ENCODE results near the gene EXOC3.
A peak's percentile ranks its signal among the peaks of the same experiment; 100 is the strongest.
"Not testable (repeated sequence)": the region's sequence is repeated elsewhere in the genome, so short reads cannot be mapped to it uniquely, and the experiment has no call there.

EXOC3 gene

DNA sequence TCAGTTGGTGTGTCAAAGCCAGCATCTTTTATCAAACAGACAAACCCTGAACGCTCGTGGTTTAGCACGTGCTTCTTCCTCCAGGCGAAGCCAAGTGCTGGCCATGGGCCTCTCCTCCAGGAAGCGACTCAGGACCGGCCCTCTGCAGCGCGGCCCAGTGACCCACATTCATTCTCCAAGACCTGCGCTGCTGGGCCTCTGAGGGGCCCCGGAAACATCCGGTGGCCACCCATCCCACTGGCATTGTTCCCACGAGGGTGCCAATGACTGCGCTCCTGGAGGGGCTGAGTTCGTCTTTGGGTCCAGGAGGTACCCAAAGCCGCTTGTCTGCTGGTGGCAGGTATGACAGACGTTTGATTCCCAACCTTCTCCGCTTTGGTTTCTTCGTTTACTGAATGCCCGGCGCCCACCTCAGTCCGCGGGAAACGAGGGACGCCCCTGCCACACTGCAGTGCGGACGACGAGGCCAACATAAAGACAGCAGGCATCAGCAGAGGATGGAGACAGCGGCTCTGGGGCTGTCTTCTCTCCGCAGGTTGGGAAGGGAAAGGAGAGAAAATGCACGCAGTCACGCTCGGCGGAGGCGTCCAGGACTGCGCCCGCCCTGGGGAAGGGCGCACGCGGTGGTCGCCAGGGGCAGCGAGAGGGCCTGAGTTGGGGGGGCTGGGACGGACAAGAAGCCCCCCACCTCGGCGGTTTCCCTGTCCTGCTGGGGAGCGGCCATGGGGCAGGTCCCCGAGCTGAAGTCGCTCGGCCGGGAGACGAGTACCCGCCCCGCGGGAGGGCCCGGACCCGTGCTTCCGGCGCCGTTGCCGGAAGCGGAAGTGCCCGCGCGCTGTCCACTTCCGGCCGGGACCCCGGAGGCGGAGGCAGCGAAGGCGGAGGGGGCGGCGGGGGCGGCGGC is at the start of gene EXOC3:
TSS of gene EXOC3 (plus strand) at position 842 of the 904 bp plus-strand sequence. CDS start 3,030 bp downstream, outside the sequence.
- peak; percentile 97 for DNase-seq (ENCODE audit: low spot score)

DNA sequence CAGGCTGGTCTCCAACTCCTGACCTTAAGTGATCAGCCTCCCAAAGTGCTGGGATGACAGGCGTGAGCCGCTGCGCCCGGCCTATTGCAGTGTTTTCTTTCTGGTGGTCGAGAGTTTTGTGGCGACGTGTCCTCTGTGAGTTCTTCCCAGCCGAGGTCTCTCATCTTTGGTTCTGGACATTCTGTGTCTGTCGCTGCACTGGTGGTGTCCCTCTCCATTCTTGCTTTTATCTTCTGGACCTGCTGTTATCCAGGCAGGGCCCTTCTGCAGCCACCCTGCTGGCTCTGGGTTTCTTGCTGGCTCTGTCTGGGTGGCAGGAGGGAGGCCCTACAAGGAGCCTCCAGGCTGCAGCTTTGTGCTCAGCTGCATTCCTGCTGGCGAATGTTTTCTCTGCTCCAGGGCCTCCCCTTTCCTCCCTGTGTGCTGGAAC is 49.1 kb upstream of the EXOC3 start:
- DNase-seq (ENCODE audit: low spot score) = peak; percentile 54

DNA sequence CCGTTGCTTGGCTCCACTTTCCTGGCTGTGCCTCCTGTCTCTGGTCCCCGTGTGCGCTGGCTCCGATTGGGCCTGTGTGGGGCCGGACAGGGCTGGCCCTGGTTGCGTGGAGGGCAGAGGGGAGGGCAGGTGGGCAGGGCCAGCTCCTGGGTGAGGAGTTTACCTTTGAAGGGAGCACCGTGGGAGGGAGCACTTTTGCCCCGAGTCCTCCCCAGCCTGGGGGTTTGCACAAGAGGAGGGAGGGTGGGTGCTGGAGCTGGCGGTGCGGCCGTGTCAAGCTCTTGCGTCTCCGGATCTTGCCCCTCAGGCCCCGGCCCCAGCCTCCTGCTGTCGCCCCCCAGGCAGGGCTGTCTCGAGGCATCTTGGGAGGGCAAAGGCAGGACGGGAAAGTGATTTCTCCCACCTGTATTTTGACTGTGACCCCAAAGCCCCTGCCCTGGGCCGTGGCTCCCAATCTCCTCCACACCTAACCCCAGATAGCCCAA is 48.3 kb upstream of the EXOC3 start:
- DNase-seq (ENCODE audit: low spot score) = no peak

DNA sequence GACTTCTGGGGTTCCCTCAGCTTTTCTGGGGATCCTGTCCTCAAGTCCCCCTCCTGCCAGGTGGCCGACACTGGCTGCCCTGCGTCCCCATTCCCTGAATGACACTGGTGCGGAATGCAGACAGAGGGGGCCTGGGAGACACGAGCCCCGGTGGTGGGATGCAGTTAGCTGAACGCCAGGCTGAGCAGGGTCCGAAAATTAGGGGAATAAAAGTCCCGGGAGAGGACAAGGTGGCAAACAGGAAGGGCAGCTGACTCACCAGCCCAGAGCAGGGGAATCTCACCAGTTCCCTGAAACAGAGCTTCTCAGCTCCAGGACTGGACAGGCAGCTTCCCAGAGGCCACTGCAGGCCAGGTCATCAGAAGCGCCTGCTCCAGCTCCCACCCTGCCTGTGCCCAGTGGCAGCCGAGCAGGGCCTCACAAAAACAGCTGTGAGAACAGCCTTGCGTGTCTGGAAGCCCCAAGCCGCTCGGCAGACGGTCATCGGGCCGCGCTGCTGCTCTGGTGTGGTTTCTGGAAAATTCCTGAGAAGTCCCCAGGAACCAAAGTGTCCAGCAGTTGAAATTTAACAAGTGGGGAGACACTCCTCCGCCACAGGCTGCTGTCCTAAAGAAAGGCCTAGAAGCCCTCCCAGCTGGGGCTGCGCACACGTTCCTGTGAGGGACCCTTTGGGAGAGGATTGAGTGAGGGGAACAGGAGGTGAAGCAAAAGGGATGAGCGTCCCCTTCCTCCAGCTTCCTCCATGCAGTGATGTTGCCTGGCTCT is 47.6 kb upstream of the EXOC3 start:
- peak; percentile 91 for DNase-seq (ENCODE audit: low spot score)

DNA sequence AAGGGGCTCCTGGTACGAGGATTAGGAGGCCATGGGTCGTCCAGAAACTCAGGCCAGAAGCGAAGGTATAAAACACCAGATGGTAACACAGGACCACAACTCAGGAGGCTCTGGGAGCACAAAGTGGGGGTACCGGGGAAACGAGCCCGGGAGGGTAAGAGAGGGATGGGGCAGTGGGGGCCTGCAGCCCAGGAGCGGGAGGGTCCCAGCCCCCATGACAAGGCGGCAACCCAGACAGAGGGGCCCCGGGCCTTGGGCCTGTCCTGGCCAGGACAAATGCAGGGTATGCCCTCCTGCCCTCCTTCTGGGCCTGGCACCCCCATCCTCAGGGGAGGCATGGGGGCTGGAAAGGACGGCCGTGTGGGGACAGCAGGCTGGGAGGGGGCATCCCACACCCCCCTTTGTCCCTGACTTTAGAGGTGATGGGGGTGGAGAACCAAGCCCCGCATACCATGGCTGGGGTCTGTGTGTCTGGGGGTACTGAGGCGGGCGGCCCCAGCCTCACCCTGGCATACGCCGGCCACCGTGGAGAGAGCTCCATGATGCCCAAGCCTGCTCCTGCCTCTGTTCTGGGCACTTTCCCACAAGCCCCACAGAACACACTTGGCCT is 47.0 kb upstream of the EXOC3 start:
- no peak for DNase-seq (ENCODE audit: low spot score)

DNA sequence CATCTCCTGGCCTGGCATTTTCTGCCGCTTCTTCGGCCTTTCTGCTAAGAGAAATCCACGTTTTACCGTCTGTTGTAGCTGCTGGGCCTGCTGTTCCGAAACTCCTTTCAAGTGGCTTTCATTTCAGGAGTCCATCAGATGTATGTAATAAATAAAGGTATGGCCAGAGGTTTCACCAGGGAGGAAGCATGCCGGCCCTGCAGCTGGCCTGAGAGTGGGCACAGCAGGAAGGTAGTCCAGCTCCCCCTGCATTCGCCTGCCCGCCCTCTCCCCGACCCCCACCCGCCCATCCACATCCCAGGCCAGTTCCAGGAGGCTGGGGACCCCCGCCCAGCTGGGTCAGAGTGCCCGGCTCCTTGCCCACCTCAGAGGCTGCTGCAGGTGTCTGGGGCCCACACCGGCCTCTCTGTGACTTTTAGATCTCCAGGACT is 46.4 kb upstream of the EXOC3 start:
- DNase-seq (ENCODE audit: low spot score) = no peak

DNA sequence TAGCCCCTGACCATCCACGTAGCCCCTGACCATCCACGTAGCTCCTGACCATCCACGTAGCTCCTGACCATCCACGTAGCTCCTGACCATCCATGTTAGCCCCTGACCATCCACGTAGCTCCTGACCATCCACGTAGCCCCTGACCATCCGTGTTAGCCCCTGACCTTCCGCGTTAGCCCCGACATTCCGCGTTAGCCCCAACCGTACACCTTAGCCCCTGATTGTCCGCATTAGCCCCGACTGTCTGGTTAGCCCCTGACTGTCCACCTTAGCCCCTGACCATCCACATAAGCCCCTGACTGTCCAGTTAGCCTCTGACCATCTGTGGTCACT is 44.9 kb upstream of the EXOC3 start:
- not testable (repeated sequence) for DNase-seq (ENCODE audit: low spot score)

DNA sequence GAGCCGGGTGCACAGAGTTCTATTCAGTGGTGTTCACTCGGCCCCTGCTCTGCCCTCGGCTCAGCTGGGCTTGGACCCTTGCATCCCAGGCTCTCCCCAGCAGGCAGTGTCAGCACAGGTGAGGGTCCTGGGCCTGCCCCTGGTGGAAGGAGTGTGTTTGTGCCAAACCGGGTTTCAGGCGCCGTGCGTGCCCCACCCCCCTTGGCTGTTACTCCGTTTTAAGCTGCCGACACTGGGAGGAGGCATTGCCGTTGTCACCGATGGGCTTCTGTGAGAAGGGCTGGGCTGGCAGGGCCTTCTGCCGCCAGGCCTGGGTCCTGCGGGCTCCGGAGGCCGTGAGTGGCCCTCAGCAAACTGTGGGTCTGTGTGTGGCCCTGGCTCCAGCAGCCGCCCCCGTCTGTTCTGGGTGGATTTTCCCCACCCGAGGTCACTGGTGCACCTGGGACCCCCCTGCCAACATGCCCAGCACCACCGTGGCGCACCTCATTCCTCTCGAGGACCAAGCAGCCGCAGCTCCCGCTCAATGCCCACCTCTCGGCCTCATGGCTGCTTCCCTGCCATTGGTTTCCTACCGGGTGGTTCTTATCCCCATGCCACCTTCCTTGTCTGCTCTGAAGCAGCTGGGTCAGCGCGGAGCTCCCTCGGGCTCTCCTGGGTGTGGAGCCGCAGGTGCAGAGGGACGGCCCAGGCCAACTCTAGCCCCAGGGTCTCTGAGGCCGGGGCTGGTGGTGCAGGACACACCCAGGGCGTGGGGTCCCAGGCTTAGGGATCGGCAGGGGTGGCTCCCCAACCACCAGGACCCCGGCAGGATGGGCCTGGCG is 44.3 kb upstream of the EXOC3 start:
- no peak for DNase-seq (ENCODE audit: low spot score)

DNA sequence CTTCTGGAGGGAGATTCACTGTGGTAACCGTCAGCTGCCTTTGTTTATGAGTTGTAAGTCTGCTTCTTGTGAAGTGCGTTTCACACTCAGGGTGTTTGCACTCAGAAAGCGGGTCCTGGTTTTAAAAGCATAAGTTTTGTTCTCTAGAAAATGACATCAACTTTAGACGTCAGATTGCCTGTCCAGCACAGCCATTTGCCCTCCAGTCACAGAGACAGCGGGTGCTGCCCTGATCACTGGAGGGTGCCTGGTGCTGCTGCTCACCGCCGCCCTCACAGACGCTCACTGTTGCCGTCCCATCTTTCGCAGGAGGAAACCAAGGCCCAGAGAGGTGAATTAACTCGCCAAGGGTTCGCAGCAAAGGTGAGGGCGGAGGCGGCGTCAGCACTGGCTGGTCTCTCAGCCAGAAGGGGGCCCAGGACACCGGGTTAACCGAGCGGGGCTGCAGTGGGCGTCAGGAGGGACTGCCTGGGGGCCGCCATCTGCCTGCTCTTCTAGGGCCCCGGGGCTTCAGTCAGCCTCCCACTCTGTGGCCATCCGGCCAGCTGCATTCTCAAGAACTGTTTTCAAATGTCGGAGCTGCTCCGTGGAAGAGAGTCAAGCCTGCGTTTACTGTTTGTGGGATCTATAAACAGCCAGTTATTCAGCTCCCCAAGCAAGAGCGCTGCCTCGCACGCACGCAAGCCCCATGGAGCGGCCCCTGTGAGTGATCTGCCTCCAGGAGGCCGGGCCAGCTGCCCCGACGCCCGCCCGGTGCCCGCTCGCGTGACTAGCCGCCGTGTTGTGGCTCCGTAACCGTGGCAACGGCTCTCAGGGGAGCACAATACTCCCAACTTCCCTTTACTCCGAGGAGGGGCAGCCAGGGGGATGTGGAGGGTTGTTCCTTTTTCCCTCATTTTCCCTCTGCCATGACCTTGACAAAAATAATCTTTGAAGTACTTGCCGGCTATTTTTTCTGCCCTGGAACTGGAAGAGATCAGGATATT is 43.4 kb upstream of the EXOC3 start:
- peak; percentile 94 for DNase-seq (ENCODE audit: low spot score)

DNA sequence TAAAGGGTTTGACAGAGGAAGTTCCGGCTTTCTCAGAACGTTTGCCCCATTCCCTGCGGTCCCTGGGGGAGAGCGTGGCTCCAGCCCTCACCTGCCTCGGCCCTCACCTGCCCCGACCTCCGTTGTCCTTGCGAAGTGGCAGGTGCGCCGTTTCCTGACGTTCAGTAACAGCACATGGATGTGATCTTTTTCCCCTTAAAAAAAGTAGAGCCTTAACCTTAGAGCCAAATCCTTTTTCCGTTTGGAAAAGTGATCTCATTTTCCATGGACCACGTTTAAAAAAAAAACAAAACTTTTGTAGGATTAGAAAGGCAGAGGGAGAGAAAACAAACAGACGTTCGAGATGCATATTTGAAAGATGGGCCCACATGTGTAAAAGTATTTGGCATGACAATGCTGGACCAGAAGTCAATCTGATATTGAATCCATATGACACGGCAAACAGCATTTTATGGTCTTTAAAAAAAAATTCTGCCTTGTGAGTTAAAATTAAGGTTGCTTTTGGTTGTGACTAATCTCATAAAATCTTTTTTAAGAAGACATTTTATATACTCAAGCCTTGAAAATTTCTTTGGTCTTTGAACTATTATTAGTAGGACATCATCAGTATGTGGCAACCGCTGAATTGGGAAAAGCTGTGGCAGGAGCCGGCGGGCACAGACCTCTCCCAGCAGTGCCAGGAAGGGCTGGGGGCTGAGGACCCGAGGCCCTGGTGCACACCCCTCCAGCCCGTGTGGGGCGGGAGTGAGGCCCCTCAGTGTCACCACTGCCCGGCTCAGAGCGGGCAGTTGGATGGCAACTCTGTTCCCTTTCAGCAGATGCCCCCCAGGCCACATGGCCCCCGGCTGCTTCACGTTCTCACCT is 42.5 kb upstream of the EXOC3 start:
- DNase-seq (ENCODE audit: low spot score) = peak; percentile 78

DNA sequence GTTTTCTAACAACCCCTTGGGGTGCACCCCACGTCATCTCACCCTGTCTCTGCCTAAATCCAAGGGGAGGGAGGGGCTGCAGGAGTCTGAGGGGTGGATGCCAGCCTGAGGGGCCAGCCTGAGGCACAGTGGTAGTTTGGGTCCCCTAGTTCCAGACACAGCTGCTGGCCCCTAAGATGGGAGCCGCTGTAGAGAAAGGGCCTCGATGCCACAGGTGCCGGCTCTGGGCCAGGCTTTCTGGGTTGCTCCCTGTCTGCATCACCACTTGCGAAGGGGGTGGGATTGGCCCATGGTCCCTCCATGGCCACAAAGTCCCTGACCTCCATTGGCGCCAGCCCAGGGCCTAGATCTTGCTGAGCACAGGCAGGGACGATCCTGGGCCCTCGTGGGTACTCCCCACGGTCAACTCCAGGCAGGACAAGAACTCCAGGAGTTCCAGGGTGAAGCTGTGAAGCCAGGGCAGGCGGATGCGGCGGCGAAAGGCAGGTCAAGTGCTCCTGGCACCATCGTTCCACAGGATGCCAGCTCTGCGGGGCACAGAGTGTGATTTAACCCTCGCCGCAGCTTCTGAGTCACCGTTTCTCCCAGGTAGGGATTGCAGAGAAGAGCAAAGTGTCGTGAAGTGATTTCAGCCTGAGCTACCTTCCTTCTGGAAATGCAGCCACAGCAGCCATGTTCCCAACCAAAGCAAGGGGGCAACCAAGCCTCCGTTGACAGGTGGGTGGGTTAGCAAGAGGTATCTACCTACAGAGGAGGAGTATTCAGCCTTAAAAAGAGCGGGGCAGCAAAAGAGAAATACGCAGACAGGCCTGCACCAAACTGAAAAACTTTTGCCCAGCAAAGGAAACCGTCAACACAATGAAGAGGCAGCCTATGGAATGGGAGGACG is 41.6 kb upstream of the EXOC3 start:
- no peak for DNase-seq (ENCODE audit: low spot score)

DNA sequence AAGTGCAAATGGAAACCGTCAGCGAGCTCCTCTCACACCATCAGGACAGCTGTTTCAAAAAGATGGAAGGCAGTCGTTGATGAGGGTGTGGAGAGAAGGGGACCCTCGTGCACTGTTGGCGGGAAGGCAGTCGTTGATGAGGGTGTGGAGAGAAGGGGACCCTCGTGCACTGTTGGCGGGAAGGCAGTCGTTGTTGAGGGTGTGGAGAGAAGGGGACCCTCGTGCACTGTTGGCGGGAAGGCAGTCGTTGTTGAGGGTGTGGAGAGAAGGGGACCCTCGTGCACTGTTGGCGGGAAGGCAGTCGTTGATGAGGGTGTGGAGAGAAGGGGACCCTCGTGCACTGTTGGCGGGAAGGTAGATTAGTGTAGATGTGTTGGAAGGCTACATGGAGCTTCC is 40.8 kb upstream of the EXOC3 start:
- not testable (repeated sequence) for DNase-seq (ENCODE audit: low spot score)

DNA sequence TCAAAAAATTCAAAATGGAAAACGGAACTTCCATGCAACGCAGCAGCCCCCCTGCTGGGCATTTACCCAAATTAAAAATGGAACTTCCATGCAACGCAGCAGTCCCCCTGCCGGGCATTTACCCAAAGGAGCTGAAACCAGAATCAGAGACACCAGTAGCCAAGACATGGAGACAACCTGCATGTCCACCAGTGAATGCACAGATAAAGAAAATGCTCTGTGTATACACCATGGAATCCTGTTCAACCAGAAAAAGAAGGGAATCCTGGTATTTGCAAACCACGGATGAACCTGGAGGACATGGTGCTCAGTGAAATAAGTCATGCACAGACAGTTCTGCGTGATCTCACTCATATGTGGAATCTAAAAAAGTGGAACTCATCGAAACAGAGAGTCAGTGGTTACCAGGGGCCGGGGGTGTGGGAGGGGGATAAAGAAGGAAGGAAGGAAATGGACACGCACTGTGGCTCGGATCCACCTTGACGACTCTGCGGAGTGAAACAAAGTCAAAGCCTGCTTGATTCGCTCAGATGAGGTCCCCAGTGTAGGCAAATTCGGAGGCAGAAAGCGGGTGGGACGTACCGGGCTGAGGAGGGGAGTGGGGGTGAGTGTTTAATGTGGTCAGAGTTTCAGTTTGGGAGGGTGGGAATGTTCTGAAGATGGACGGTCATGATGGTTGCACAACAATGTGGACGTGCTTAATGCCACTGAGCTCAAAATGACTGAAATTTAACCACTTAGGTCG is 40.2 kb upstream of the EXOC3 start:
- no peak for DNase-seq (ENCODE audit: low spot score)

DNA sequence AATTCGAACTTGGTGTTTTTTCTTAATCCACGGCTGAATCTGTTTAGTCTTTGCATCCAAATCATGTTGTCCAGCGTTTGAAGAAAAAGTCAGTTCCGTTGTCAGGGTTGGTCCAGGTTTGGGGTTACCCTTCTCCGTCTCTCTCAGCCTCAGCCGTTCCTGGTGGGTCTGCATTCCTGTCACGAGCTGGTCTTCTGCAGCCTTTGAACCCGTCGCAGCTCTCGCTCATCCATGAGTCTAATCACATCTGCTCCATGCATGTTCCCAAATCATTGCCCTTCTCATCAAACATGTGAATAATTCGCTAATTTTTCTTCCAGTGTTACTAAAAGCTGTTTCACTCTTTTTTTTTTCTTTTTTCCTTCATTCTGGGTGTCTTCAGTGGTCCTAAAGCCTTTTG is 39.0 kb upstream of the EXOC3 start:
- DNase-seq (ENCODE audit: low spot score) = no peak

DNA sequence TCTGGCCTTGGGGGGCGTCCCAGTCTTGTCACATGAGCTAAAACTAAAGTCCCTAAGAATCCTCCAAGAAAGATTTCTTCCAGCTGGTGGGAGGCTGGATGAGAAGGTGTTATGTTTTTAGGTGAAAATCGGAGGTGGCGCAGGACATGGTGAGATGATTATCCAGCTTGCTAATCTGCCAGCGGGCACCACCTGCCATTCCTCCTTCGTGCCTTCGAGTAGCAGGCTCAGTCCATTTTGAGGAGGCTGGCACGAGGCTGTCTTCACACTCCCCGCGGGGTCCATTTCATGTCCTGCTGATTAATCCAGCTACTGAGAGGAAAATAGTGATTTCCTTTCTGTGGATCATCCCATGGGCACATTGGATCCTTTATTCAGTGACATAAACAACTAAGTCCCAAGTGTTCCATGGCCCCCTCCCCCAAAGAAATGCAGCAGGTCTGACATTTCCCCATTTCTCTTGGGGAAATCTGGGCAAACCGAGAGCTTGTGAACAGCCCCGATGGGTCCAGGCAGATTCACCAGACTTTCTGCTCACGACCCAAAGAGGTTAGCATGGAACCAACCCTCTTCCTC is 38.2 kb upstream of the EXOC3 start:
- DNase-seq (ENCODE audit: low spot score) = no peak

DNA sequence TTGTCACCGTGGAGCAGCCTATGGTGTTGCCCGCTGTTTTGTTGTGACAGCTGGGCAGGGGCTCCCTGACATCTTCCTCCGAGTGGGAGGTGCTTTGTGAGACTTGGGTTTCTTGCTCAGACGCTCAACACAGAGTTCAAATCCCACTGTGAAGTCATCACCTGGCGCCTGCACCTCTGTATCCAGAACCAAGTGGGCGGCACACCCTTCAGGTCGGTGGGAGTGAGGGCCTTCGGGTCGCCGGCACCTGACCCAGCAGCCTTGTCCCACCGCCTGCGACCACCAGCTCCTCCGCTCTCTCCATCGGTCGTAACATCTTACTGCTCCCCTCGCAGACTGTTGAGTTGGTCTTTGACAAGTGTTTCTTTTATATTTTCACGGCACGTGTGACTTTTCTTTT is 37.6 kb upstream of the EXOC3 start:
- DNase-seq (ENCODE audit: low spot score) = no peak

DNA sequence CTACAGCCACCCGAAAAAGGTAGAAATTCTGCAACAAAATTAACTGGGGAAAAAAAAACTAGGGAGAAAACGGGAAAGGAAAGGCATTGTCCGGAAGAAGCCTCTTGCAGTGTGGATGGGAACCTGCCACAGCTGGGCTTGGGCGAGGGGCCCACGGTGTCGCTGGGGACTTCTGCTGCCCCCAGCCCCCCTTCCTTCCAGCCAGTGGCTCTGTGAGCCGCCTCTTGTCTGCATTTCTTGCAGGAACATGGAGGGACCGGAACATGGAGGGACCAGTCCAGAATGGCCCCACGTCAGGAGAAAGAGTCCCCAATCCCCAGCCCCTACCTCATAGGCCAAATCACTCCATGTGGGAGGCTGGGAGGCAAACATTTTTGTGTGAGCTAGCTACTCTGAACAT is 36.9 kb upstream of the EXOC3 start:
- DNase-seq (ENCODE audit: low spot score) = no peak
